ENCODE results near the gene HSPB7.
"Not testable (repeated sequence)": the region's sequence is repeated elsewhere in the genome, so short reads cannot be mapped to it uniquely, and the experiment has no call there.

HSPB7 gene

GRCh38 chr1:16023050-16023653, 5.3 kb upstream of the HSPB7 start:
- Histone ChIP-seq H3K4me3 (replicated peaks; ENCODE audit: low read depth, low read length) (no peak overlapping the region), H3K27me3 (replicated peaks; ENCODE audit: control insufficient read depth, insufficient read depth, low read length) (peaks cover 5% of the 10 kb centered on the region; the same call in 1 of the 2 replicates), H3K36me3 (ENCODE audit: control insufficient read depth, insufficient read depth, low read length) (no peaks in the 10 kb centered on the region)
- TF ChIP-seq CTCF (IDR thresholded peaks at IDR 0.05; ENCODE audit: insufficient read depth, low read length, poor library complexity, severe bottlenecking): no peak
- DNase-seq (ENCODE audit: extremely low read depth, insufficient read length): no peak

- H3K4me3 ChIP-seq (replicated peaks; ENCODE audit: low read depth, low read length): no peak overlapping the region
- peaks cover 5% of the 10 kb centered on the region; the same call in 1 of the 2 replicates for H3K27me3 ChIP-seq (replicated peaks; ENCODE audit: control insufficient read depth, insufficient read depth, low read length)
- no peak for DNase-seq (ENCODE audit: extremely low read depth, insufficient read length)
- TF ChIP-seq CTCF (IDR thresholded peaks at IDR 0.05; ENCODE audit: insufficient read depth, low read length, poor library complexity, severe bottlenecking): no peak
- H3K36me3 ChIP-seq (ENCODE audit: control insufficient read depth, insufficient read depth, low read length): no peaks in the 10 kb centered on the region
Measured at GRCh38 chr1:16022393-16022792, 4.5 kb upstream of the HSPB7 start.

GRCh38 chr1:16021681-16022080, 3.8 kb upstream of the HSPB7 start, which contains the start of gene CLCNKA:
TSS of gene CLCNKA (plus strand) at chr1:16022036. CDS start at chr1:16022620, 584 bp downstream.
- H3K4me3 ChIP-seq (replicated peaks; ENCODE audit: low read depth, low read length): no peak within 1 kb of the TSS
- no peaks in the 10 kb centered on the region for H3K36me3 ChIP-seq (ENCODE audit: control insufficient read depth, insufficient read depth, low read length)
- DNase-seq (ENCODE audit: extremely low read depth, insufficient read length): no peak
- H3K27me3 ChIP-seq (replicated peaks; ENCODE audit: control insufficient read depth, insufficient read depth, low read length): peaks cover 5% of the 10 kb centered on the region; the same call in 1 of the 2 replicates
- TF ChIP-seq CTCF (IDR thresholded peaks at IDR 0.05; ENCODE audit: insufficient read depth, low read length, poor library complexity, severe bottlenecking): no peak

DNA sequence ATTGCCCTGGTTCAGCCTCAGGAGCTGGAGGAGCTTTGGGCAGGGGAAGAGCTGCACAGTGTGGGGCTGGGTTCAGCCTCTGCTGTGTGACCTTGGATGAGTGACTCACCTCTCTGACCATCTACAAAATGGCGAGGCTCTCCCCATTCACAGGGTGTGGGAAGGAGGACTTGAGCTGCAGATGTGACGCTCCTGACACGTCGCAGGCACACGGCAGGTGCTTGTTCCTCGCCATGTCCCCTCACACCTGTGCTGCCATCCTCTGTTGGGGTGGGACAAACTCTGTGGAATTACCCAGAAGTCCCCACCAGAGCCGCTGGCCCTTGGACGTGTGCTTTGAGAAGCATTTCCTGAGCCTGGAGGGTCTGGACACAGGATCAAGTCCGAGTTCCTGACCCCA, 3.0 kb upstream of the HSPB7 start:
- not testable (repeated sequence) for H3K27me3 ChIP-seq (replicated peaks; ENCODE audit: control insufficient read depth, insufficient read depth, low read length); DNase-seq (ENCODE audit: extremely low read depth, insufficient read length); H3K4me3 ChIP-seq (replicated peaks; ENCODE audit: low read depth, low read length); H3K36me3 ChIP-seq (ENCODE audit: control insufficient read depth, insufficient read depth, low read length)

DNA sequence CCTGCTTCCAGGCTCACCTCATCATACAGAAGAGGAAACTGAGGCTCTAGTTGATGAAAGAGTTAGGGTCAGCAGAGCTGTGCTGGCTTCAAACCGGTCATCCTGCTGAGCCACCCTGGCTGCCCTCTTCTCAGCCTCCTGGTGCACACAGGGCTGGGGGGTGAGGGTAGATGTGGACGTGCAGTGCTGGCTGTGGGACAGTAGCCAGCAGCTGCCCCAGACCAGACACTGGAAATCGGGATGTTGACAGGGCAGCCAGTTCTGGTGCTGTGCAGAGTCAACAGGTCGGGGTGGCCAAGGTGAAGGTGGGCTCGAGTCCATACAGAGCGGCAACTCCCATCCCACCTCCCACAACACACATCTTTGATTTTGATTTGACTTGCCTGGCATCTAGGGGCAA, 2.5 kb upstream of the HSPB7 start:
- DNase-seq (ENCODE audit: extremely low read depth, insufficient read length): no peak
- Histone ChIP-seq H3K36me3 (ENCODE audit: control insufficient read depth, insufficient read depth, low read length) (no peaks in the 10 kb centered on the region), H3K4me3 (replicated peaks; ENCODE audit: low read depth, low read length) (no peak overlapping the region), H3K27me3 (replicated peaks; ENCODE audit: control insufficient read depth, insufficient read depth, low read length) (peaks cover 5% of the 10 kb centered on the region; the same call in 1 of the 2 replicates)
- TF ChIP-seq CTCF (IDR thresholded peaks at IDR 0.05; ENCODE audit: insufficient read depth, low read length, poor library complexity, severe bottlenecking): no peak

GRCh38 chr1:16019644-16020277, 1.9 kb upstream of the HSPB7 start:
- H3K36me3 ChIP-seq (ENCODE audit: control insufficient read depth, insufficient read depth, low read length): no peaks in the 10 kb centered on the region
- H3K4me3 ChIP-seq (replicated peaks; ENCODE audit: low read depth, low read length): no peak overlapping the region
- no peak for DNase-seq (ENCODE audit: extremely low read depth, insufficient read length)
- H3K27me3 ChIP-seq (replicated peaks; ENCODE audit: control insufficient read depth, insufficient read depth, low read length): peaks cover 5% of the 10 kb centered on the region; the same call in 1 of the 2 replicates
- no peak for TF ChIP-seq CTCF (IDR thresholded peaks at IDR 0.05; ENCODE audit: insufficient read depth, low read length, poor library complexity, severe bottlenecking)

Data from GM06990 (cell line).